GM23338 (cell line): ENCODE results near the gene RFPL4A. TPM values are rescaled to one million over a fixed set of nuclear protein-coding genes. Genes with fewer than 3 reads are reported as not detected.

Experiments used
- ATAC-seq: fragments of 200-7000 bp; cut with Tn5 transposase; 3 replicates; pipeline ENCODE4 v1.9.1; 2020
- DNase-seq: peaks from one replicate; pipeline ENCODE4 v3.0.0-alpha.2; 2015; ENCODE audit warnings: low spot score
- H2AFZ ChIP-seq: fragments of 200-600 bp; sonication (generic); 2 replicates; pipeline ENCODE4 v1.8.0; 2016; ENCODE audit warnings: antibody characterized with exemption, mild to moderate bottlenecking, moderate library complexity
- H3F3A ChIP-seq: fragments of 200-600 bp; sonication (generic); replicated peaks from 2 replicates; pipeline ENCODE4 v1.8.0; 2017; ENCODE audit warnings: antibody characterized with exemption, mixed run types, low read depth
- H3K27ac ChIP-seq: fragments of 200-600 bp; sonication (generic); 2 replicates; pipeline ENCODE4 v1.6.1; 2016; ENCODE audit warnings: low read depth
- H3K27me3 ChIP-seq: fragments of 200-600 bp; sonication (generic); 2 replicates; pipeline ENCODE4 v1.8.0; 2016; ENCODE audit warnings: mild to moderate bottlenecking, mixed run types, moderate library complexity; ENCODE audit not compliant: insufficient read depth
- H3K36me3 ChIP-seq: fragments of 200-600 bp; sonication (generic); 2 replicates; pipeline ENCODE4 v1.8.0; 2016; ENCODE audit warnings: mild to moderate bottlenecking; ENCODE audit not compliant: insufficient read depth
- H3K4me1 ChIP-seq: fragments of 200-600 bp; sonication (generic); 2 replicates; pipeline ENCODE4 v1.8.0; 2016; ENCODE audit warnings: mild to moderate bottlenecking, moderate library complexity; ENCODE audit not compliant: insufficient read depth
- H3K4me2 ChIP-seq: fragments of 200-600 bp; sonication (generic); 2 replicates; pipeline ENCODE4 v1.7.1; 2017; ENCODE audit warnings: mixed run types
- H3K4me3 ChIP-seq: fragments of 200-600 bp; sonication (generic); 2 replicates; pipeline ENCODE4 v1.6.1; 2016; ENCODE audit warnings: mixed run types
- H3K79me2 ChIP-seq: fragments of 200-600 bp; sonication (generic); replicated peaks from 2 replicates; pipeline ENCODE4 v1.8.0; 2017; ENCODE audit warnings: mild to moderate bottlenecking; ENCODE audit not compliant: insufficient read depth
- H3K9me2 ChIP-seq: fragments of 200-600 bp; sonication (generic); 2 replicates; pipeline ENCODE4 v1.8.0; 2017; ENCODE audit not compliant: insufficient read depth
- H4K20me1 ChIP-seq: fragments of 200-600 bp; sonication (generic); replicated peaks from 2 replicates; pipeline ENCODE4 v1.8.0; 2017; ENCODE audit warnings: mild to moderate bottlenecking; ENCODE audit not compliant: insufficient read depth
- H3K27ac Mint-ChIP-seq: 2 replicates; pipeline ENCODE4 v1.8.0; 2020; ENCODE audit warnings: inconsistent platforms, mild to moderate bottlenecking, moderate library complexity, mixed read lengths
- H3K27me3 Mint-ChIP-seq: 3 replicates; pipeline ENCODE4 v1.8.0; 2022; ENCODE audit warnings: low read depth, mild to moderate bottlenecking, moderate library complexity, mixed read lengths, inconsistent platforms; ENCODE audit not compliant: insufficient read depth, poor library complexity
- H3K36me3 Mint-ChIP-seq: 3 replicates; pipeline ENCODE4 v1.8.0; 2021; ENCODE audit warnings: low read depth, mild to moderate bottlenecking, inconsistent platforms, moderate library complexity, mixed read lengths
- H3K4me1 Mint-ChIP-seq: 3 replicates; pipeline ENCODE4 v1.8.0; 2020; ENCODE audit warnings: mild to moderate bottlenecking, inconsistent platforms, mixed read lengths
- H3K4me3 Mint-ChIP-seq: 3 replicates; pipeline ENCODE4 v1.8.0; 2021; ENCODE audit warnings: moderate library complexity, mild to moderate bottlenecking, inconsistent platforms, mixed read lengths
- H3K9me3 Mint-ChIP-seq: 3 replicates; pipeline ENCODE4 v1.8.0; 2020; ENCODE audit warnings: moderate library complexity, mild to moderate bottlenecking, inconsistent platforms, mixed read lengths
- CTCF ChIP-seq, 2 experiments: fragments of 200-600 bp in 1 of 2; sonication (generic) in 1 of 2; conservative IDR thresholded peaks; 2 replicates each; pipeline versions ENCODE4 v1.5.1 to v1.6.1; 2016 to 2017; ENCODE audit warnings: antibody characterized with exemption in 2 of 2, low read depth in 2 of 2, mild to moderate bottlenecking in 2 of 2, moderate library complexity in 1 of 2
- EZH2 ChIP-seq: fragments of 200-600 bp; sonication (generic); IDR thresholded peaks from one replicate; pipeline ENCODE4 v1.8.0; 2017; ENCODE audit warnings: antibody characterized with exemption, mild to moderate bottlenecking, low read depth; ENCODE audit not compliant: unreplicated experiment
- ZNF114 ChIP-seq: fragments of 250-450 bp; sonication (Bioruptor Pico); IDR thresholded peaks from 2 replicates; pipeline ENCODE4 v1.5.0; 2020; ENCODE audit warnings: mild to moderate bottlenecking, moderate library complexity
- polyA plus RNA-seq: library from polyadenylated mRNA; unstranded; fragments of >200 nt; fragmentation: Nextera tagmentation; extraction: Ambion mirVana; gene quantifications from 2 replicates; pipeline ENCODE4 v1.2.1, GENCODE V29; 2016
- total RNA-seq: library from RNA; depleted of rRNA; stranded (reverse); fragments of >200 nt; shearing (Covaris generic); gene quantifications from 2 replicates; pipeline ENCODE4 v1.2.3, GENCODE V29; 2014
- TF ChIP-seq, protein P1 (sequence below): fragments of 250-450 bp; sonication (Bioruptor Pico); IDR thresholded peaks from 2 replicates; pipeline ENCODE4 v1.5.0; 2020; ENCODE audit warnings: mild to moderate bottlenecking, moderate library complexity
- TF ChIP-seq, protein P2 (sequence below): IDR thresholded peaks from one replicate; pipeline ENCODE4 v1.6.1; 2018; ENCODE audit warnings: antibody characterized with exemption; ENCODE audit not compliant: unreplicated experiment

RFPL4A gene
- total and polyA plus RNA-seq, 2 experiments from 2014 or later, result not detected

- no peaks in the 10 kb centered on the region; the same call in 1 of the 2 replicates for H3K36me3 ChIP-seq
- H3K4me1 ChIP-seq, result no peaks in the 10 kb centered on the region
- no peak for ATAC-seq
- Mint-ChIP-seq H3K27ac (no peak overlapping the region), H3K4me3 (no peak overlapping the region), H3K27me3 (no peaks in the 10 kb centered on the region), H3K9me3 (peaks cover 97% of the 10 kb centered on the region), H3K36me3 (peaks cover 35% of the 10 kb centered on the region), H3K4me1 (no peaks in the 10 kb centered on the region)
- no peak overlapping the region for H2AFZ ChIP-seq
- H4K20me1 ChIP-seq, result no peaks in the 10 kb centered on the region
- no peaks in the 10 kb centered on the region for H3F3A ChIP-seq
- H3K4me2 ChIP-seq, result no peak overlapping the region
- TF ChIP-seq CTCF (conservative IDR thresholded peaks at IDR 0.05; ENCODE audit: low read depth in 2 of 2) (no peak), ZNF114 (no peak), EZH2 (no peak)
- TF ChIP-seq, protein P1, sequence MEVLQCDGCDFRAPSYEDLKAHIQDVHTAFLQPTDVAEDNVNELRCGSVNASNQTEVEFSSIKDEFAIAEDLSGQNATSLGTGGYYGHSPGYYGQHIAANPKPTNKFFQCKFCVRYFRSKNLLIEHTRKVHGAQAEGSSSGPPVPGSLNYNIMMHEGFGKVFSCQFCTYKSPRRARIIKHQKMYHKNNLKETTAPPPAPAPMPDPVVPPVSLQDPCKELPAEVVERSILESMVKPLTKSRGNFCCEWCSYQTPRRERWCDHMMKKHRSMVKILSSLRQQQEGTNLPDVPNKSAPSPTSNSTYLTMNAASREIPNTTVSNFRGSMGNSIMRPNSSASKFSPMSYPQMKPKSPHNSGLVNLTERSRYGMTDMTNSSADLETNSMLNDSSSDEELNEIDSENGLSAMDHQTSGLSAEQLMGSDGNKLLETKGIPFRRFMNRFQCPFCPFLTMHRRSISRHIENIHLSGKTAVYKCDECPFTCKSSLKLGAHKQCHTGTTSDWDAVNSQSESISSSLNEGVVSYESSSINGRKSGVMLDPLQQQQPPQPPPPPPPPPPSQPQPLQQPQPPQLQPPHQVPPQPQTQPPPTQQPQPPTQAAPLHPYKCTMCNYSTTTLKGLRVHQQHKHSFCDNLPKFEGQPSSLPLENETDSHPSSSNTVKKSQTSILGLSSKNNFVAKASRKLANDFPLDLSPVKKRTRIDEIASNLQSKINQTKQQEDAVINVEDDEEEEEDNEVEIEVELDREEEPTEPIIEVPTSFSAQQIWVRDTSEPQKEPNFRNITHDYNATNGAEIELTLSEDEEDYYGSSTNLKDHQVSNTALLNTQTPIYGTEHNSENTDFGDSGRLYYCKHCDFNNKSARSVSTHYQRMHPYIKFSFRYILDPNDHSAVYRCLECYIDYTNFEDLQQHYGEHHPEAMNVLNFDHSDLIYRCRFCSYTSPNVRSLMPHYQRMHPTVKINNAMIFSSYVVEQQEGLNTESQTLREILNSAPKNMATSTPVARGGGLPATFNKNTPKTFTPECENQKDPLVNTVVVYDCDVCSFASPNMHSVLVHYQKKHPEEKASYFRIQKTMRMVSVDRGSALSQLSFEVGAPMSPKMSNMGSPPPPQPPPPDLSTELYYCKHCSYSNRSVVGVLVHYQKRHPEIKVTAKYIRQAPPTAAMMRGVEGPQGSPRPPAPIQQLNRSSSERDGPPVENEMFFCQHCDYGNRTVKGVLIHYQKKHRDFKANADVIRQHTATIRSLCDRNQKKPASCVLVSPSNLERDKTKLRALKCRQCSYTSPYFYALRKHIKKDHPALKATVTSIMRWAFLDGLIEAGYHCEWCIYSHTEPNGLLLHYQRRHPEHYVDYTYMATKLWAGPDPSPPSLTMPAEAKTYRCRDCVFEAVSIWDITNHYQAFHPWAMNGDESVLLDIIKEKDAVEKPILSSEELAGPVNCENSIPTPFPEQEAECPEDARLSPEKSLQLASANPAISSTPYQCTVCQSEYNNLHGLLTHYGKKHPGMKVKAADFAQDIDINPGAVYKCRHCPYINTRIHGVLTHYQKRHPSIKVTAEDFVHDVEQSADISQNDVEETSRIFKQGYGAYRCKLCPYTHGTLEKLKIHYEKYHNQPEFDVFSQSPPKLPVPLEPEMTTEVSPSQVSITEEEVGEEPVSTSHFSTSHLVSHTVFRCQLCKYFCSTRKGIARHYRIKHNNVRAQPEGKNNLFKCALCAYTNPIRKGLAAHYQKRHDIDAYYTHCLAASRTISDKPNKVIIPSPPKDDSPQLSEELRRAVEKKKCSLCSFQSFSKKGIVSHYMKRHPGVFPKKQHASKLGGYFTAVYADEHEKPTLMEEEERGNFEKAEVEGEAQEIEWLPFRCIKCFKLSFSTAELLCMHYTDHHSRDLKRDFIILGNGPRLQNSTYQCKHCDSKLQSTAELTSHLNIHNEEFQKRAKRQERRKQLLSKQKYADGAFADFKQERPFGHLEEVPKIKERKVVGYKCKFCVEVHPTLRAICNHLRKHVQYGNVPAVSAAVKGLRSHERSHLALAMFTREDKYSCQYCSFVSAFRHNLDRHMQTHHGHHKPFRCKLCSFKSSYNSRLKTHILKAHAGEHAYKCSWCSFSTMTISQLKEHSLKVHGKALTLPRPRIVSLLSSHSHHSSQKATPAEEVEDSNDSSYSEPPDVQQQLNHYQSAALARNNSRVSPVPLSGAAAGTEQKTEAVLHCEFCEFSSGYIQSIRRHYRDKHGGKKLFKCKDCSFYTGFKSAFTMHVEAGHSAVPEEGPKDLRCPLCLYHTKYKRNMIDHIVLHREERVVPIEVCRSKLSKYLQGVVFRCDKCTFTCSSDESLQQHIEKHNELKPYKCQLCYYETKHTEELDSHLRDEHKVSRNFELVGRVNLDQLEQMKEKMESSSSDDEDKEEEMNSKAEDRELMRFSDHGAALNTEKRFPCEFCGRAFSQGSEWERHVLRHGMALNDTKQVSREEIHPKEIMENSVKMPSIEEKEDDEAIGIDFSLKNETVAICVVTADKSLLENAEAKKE (CRISPR knock-in tag), result no peak
- TF ChIP-seq, protein P2, sequence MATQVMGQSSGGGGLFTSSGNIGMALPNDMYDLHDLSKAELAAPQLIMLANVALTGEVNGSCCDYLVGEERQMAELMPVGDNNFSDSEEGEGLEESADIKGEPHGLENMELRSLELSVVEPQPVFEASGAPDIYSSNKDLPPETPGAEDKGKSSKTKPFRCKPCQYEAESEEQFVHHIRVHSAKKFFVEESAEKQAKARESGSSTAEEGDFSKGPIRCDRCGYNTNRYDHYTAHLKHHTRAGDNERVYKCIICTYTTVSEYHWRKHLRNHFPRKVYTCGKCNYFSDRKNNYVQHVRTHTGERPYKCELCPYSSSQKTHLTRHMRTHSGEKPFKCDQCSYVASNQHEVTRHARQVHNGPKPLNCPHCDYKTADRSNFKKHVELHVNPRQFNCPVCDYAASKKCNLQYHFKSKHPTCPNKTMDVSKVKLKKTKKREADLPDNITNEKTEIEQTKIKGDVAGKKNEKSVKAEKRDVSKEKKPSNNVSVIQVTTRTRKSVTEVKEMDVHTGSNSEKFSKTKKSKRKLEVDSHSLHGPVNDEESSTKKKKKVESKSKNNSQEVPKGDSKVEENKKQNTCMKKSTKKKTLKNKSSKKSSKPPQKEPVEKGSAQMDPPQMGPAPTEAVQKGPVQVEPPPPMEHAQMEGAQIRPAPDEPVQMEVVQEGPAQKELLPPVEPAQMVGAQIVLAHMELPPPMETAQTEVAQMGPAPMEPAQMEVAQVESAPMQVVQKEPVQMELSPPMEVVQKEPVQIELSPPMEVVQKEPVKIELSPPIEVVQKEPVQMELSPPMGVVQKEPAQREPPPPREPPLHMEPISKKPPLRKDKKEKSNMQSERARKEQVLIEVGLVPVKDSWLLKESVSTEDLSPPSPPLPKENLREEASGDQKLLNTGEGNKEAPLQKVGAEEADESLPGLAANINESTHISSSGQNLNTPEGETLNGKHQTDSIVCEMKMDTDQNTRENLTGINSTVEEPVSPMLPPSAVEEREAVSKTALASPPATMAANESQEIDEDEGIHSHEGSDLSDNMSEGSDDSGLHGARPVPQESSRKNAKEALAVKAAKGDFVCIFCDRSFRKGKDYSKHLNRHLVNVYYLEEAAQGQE, result no peak
- H3K79me2 ChIP-seq, result no peaks in the 10 kb centered on the region
- H3K27me3 ChIP-seq, result no peaks in the 10 kb centered on the region
- no peak for DNase-seq
- H3K4me3 ChIP-seq, result no peak overlapping the region
- H3K9me2 ChIP-seq, result no peaks in the 10 kb centered on the region
- no peak overlapping the region for H3K27ac ChIP-seq
These were observed 43.4 kb downstream of the RFPL4A start for GRCh38 chr19:55802281-55802680.
